ENCODE measurements around the gene FGR.

Gene FGR

DNA sequence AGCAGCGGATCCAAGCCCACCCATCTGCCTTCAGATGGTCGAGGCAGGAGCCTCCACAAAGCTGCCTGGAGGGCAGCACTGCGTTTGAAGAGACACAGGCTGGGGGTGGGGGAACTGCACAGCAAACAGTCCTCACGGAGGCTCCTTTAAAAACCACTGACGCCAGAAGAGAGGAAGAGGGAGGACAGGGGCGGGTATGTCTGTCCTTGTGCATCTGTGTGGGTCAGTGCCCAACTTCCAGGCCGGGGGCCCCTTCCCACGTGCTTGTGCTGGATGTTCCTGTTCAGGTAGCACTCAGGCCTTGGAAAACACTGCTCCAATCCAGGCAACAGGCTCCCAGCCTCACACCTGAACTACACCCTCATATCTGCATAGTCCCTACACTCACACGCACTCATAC is 38.7 kb downstream of the FGR start:
- TF ChIP-seq ZFX (IDR thresholded peaks at IDR 0.05) (no peak), CTCF (conservative IDR thresholded peaks at IDR 0.05) (no peak)
- no peak overlapping the region for H3K27ac ChIP-seq

DNA sequence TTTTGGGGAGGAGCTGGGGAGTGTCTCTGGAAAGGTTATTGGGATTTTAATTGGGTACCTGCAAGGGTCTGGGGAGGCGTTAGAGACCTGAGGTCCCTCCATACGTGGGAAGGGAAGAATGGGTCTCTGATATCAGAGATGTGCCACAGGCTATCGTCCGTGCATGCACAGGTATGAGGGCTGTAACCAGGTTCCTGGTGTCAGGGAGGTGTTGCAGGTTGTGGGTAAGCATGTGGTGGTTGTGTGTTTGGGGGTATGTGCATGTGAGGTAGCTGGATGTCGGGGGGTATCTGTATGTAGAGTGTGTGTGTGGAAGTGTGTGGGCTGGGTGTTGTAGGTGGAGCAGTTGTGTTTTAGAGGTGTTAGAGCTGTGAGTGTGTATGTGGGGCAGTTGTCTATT is 39.4 kb downstream of the FGR start:
- no peak for TF ChIP-seq CTCF (conservative IDR thresholded peaks at IDR 0.05)
- TF ChIP-seq ZFX (IDR thresholded peaks at IDR 0.05): no peak
- no peak overlapping the region for H3K27ac ChIP-seq

GRCh38 chr1:27594564-27595510 is 40.1 kb downstream of the FGR start:
- TF ChIP-seq CTCF (conservative IDR thresholded peaks at IDR 0.05): no peak
- no peak for TF ChIP-seq ZFX (IDR thresholded peaks at IDR 0.05)
- no peak overlapping the region for H3K27ac ChIP-seq

GRCh38 chr1:27593678-27594563 is 41.1 kb downstream of the FGR start:
- TF ChIP-seq CTCF (conservative IDR thresholded peaks at IDR 0.05) (no peak), ZFX (IDR thresholded peaks at IDR 0.05) (no peak)
- H3K27ac ChIP-seq: no peak overlapping the region

GRCh38 chr1:27592931-27593677 is 41.9 kb downstream of the FGR start:
- no peak overlapping the region for H3K27ac ChIP-seq
- TF ChIP-seq CTCF (conservative IDR thresholded peaks at IDR 0.05) (no peak), ZFX (IDR thresholded peaks at IDR 0.05) (no peak)

DNA sequence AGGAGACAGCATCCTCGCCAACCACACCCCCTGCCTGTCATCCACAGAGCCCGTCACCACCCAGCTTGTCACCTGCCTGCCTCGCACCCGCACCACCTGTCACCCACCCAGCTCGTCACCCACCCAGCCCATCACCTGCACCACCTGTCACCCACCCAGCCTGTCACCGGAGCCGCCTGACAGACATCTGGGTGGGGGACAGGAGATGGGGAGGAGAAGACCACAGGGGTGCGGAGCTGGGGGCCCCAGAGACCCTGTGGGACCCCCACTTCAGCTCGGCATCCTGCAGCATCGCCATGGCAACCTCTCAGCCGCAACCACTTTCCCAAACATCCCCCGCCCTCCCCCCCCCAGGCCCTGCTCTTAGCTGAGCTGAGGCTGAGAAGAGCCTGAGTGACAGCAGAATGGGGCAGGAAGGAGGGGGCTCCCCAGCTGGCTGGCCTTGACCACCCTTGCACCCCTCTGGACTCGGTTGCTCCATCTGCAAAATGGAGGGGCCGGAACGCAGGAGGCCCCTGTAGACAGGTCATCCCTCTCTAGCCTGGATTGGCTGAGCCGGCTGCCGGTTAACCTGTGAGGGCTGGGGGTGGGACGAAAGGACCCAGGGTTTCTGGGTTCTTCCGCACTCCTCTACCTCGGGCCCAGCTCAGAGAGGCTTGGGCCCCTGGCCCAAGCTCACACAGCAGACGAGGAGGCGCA is 42.6 kb downstream of the FGR start:
- TF ChIP-seq CTCF (conservative IDR thresholded peaks at IDR 0.05): no peak
- TF ChIP-seq ZFX (IDR thresholded peaks at IDR 0.05): no peak
- H3K27ac ChIP-seq: no peak overlapping the region
